Endodermal cell (in vitro differentiated cells): ENCODE measurements around the gene SOCS3. TPM values are rescaled to one million over a fixed set of nuclear protein-coding genes. Genes with fewer than 3 reads are reported as not detected.

ENCODE experiments used
- DNase-seq: peaks from one replicate; pipeline ENCODE4 v3.0.0-alpha.2; 2017
- H3K27ac ChIP-seq: 2 replicates; pipeline ENCODE4 v1.5.1; 2013; ENCODE audit warnings: mild to moderate bottlenecking, low read depth, low read length, moderate library complexity
- H3K27me3 ChIP-seq: 2 replicates; pipeline ENCODE4 v1.6.1; 2013; ENCODE audit warnings: mild to moderate bottlenecking, low read length, moderate library complexity; ENCODE audit not compliant: insufficient read depth, control insufficient read depth, poor library complexity, severe bottlenecking
- H3K36me3 ChIP-seq: 2 replicates; pipeline ENCODE4 v1.7.0; 2013; ENCODE audit warnings: mild to moderate bottlenecking, low read length, moderate library complexity; ENCODE audit not compliant: control insufficient read depth, insufficient read depth
- H3K4me1 ChIP-seq: one replicate; pipeline ENCODE4 v1.7.0; 2013; ENCODE audit warnings: low read length; ENCODE audit not compliant: control insufficient read depth, insufficient read depth
- H3K4me3 ChIP-seq: 2 replicates; pipeline ENCODE4 v1.5.1; 2013; ENCODE audit warnings: mild to moderate bottlenecking, low read length, moderate library complexity
- H3K9ac ChIP-seq: 2 replicates; pipeline ENCODE4 v1.6.1; 2013; ENCODE audit warnings: mild to moderate bottlenecking, low read length, moderate library complexity; ENCODE audit not compliant: poor library complexity, severe bottlenecking; ENCODE audit errors: extremely low read depth
- H3K9me3 ChIP-seq: 2 replicates; pipeline ENCODE4 v1.6.1; 2013; ENCODE audit warnings: mild to moderate bottlenecking, low read length, moderate library complexity; ENCODE audit not compliant: control insufficient read depth
- H3K27ac Mint-ChIP-seq: 2 replicates; pipeline ENCODE4 v1.8.0; 2020; ENCODE audit warnings: mixed read lengths
- H3K27me3 Mint-ChIP-seq: 2 replicates; pipeline ENCODE4 v1.8.0; 2021; ENCODE audit warnings: mild to moderate bottlenecking, mixed read lengths; ENCODE audit not compliant: insufficient read depth
- H3K36me3 Mint-ChIP-seq: 2 replicates; pipeline ENCODE4 v1.8.0; 2020; ENCODE audit warnings: low read depth, mixed read lengths
- H3K4me1 Mint-ChIP-seq: 2 replicates; pipeline ENCODE4 v1.8.0; 2020; ENCODE audit warnings: mixed read lengths
- H3K4me3 Mint-ChIP-seq: 2 replicates; pipeline ENCODE4 v1.8.0; 2020; ENCODE audit warnings: mild to moderate bottlenecking, moderate library complexity, mixed read lengths
- H3K9me3 Mint-ChIP-seq: 2 replicates; pipeline ENCODE4 v1.8.0; 2020; ENCODE audit warnings: mild to moderate bottlenecking, mixed read lengths
- WGBS, 2 experiments: methylation state at CpG; one replicate each; pipeline versions ENCODE4 v1.1.5 to v1.1.7; 2013; ENCODE audit warnings: missing lambda C conversion rate in 2 of 2, mixed read lengths in 1 of 2; ENCODE audit not compliant: insufficient coverage in 1 of 2, insufficient read length in 1 of 2; 5-methylcytosine and 5-hydroxymethylcytosine counted together
- long read RNA-seq, 4 experiments: library from polyadenylated mRNA in 2 of 4; library from RNA in 1 of 4; library from capped mRNA in 1 of 4; stranded (forward) in 3 of 4; unstranded in 1 of 4; transcript quantifications; one replicate each; pipeline ENCODE4 v2.0.0, GENCODE V29; 2020 to 2021; ENCODE audit warnings: inconsistent platforms in 1 of 4
- polyA plus RNA-seq, 2 experiments: library from polyadenylated mRNA; stranded (reverse); fragments of 50-300 nt; gene quantifications; one replicate each; pipeline ENCODE4 v1.2.3, GENCODE V29; 2013
- total RNA-seq, 2 donors: library from RNA; stranded (reverse); fragmentation: NEBNext Ultra II Directional in 1 of 2; extraction: Animal tissue kit (Norgen Biotek cat#: 25700) in 1 of 2; gene quantifications; 2 replicates in 1 of 2; 3 replicates in 1 of 2; pipeline ENCODE4 v1.2.1, GENCODE V29; 2021
- TF ChIP-seq, protein P1 (sequence below): fragments of 200-600 bp; sonication (generic); conservative IDR thresholded peaks from 2 replicates; pipeline ENCODE4 v1.5.0; 2021; ENCODE audit warnings: antibody characterized with exemption, mild to moderate bottlenecking

Gene SOCS3, protein sequence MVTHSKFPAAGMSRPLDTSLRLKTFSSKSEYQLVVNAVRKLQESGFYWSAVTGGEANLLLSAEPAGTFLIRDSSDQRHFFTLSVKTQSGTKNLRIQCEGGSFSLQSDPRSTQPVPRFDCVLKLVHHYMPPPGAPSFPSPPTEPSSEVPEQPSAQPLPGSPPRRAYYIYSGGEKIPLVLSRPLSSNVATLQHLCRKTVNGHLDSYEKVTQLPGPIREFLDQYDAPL
- total RNA-seq, result 10 to 100 TPM; 54.2 to 75.3 TPM
- 15.1 TPM for polyA plus RNA-seq (2013, experiment 1 of 2)
- 19.8 TPM for polyA plus RNA-seq (2013, experiment 2 of 2)
- long read RNA-seq, experiment 1, transcript SOCS3-201 (2 exons, 2,734 nt), result major isoform, 9 of 24 reads
- long read RNA-seq, experiment 1, partial matches to known transcripts, result 0 of 24 reads
- long read RNA-seq, experiment 1, other reads (novel, unspliced or antisense), result 15 of 24 reads
- long read RNA-seq, experiment 2, transcript SOCS3-201 (2 exons, 2,734 nt), result major isoform, 227 of 249 reads
- long read RNA-seq, experiment 2, partial matches to known transcripts, result 0 of 249 reads
- long read RNA-seq, experiment 2, other reads (novel, unspliced or antisense), result 22 of 249 reads
- long read RNA-seq, experiment 3, transcript SOCS3-201 (2 exons, 2,734 nt), result major isoform, 62 of 72 reads
- long read RNA-seq, experiment 3, partial matches to known transcripts, result 0 of 72 reads
- long read RNA-seq, experiment 3, other reads (novel, unspliced or antisense), result 10 of 72 reads
- long read RNA-seq, experiment 4, partial matches to known transcripts, result 0 of 1 reads
- long read RNA-seq, experiment 4, other reads (novel, unspliced or antisense), result 1 of 1 reads

DNA sequence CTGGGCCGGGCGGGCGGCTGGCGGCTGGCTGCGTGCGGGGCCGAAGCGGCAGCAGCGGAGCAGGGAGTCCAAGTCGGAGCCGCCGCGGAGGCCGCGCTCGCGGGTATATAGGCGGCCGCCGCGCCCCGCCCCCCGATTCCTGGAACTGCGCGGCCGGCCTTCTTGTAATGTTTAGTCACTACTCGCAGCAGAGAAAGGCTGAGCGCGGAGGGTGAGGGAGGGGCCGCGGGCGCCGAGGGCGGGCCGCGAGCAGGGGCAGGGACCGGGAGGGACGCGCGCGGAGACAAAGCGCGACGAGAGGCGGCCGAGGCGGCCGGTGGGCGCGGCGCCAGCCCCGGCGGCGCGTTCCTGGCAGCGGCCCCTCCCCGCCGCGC, at the start of gene SOCS3:
SOCS3 (minus strand) TSS at position 81 of the 374 bp plus-strand sequence. CDS start 982 bp downstream, outside the sequence.
- H3K4me3 Mint-ChIP-seq, result peak within 1 kb of the TSS; percentile 83
- peak within 1 kb of the TSS; percentile 93 for H3K27ac Mint-ChIP-seq
- DNase-seq, result peak; percentile 99
- Histone ChIP-seq H3K36me3 (peaks cover 39% of the 10 kb centered on the region), H3K27ac (peak within 1 kb of the TSS; percentile 87), H3K27me3 (no peaks in the 10 kb centered on the region), H3K4me3 (peak within 1 kb of the TSS; percentile 94), H3K4me1 (peaks cover 8% of the 10 kb centered on the region), H3K9me3 (no peaks in the 10 kb centered on the region), H3K9ac (peak within 1 kb of the TSS; percentile 84)
- TF ChIP-seq, protein P1, sequence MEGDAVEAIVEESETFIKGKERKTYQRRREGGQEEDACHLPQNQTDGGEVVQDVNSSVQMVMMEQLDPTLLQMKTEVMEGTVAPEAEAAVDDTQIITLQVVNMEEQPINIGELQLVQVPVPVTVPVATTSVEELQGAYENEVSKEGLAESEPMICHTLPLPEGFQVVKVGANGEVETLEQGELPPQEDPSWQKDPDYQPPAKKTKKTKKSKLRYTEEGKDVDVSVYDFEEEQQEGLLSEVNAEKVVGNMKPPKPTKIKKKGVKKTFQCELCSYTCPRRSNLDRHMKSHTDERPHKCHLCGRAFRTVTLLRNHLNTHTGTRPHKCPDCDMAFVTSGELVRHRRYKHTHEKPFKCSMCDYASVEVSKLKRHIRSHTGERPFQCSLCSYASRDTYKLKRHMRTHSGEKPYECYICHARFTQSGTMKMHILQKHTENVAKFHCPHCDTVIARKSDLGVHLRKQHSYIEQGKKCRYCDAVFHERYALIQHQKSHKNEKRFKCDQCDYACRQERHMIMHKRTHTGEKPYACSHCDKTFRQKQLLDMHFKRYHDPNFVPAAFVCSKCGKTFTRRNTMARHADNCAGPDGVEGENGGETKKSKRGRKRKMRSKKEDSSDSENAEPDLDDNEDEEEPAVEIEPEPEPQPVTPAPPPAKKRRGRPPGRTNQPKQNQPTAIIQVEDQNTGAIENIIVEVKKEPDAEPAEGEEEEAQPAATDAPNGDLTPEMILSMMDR, result no peak
- H3K36me3 Mint-ChIP-seq, result peaks cover 32% of the 10 kb centered on the region
- H3K9me3 Mint-ChIP-seq, result no peaks in the 10 kb centered on the region
- H3K27me3 Mint-ChIP-seq, result peaks cover 8% of the 10 kb centered on the region
- 0 to 1% methylated on average over 28 to 58 of the region's 59 CpGs for WGBS, 2 experiments
- H3K4me1 Mint-ChIP-seq, result peaks cover 59% of the 10 kb centered on the region

DNA sequence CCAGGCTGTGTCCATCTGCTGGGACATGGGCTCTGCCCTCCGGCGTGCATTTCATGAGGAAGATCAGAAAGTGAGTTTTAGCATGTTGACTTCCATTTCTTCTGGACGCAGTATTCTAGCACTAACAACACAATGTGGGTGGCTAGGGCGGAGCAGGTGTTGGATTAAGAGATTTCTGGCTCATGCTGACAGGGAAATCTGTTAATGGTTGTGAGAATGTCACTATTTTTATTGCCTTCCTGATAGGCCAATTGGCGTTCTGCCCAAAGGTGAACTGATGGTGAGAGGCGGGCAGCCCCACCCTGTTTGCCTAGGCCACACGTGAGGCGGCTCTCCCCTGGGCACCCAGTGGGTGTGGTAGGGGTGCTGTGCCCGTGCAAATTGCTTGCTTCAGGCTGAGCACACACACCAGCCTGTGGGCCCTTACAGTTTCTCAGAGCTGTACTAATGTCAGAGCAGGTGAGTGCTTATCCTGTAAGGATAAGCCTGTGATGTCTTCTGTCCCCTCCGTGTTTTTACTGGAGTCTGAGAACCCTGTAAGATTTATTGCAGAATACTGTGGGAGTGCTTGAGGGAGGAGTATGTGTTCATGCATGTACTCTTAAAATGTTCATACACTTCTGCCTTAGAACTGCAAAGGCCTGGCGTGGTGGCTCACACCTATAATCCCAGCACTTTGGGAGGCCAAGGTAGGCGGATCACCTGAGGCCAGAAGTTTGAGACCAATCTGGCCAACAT, 49.5 kb upstream of the SOCS3 start:
- TF ChIP-seq, protein P1, result no peak
- WGBS, 2 experiments, result 91 to 94% methylated on average over 7 to 12 of the region's 12 CpGs
- Histone ChIP-seq H3K4me1 (peaks cover 6% of the 10 kb centered on the region), H3K9ac (no peak overlapping the region), H3K27me3 (no peaks in the 10 kb centered on the region), H3K27ac (no peak overlapping the region), H3K36me3 (peaks cover 64% of the 10 kb centered on the region), H3K4me3 (no peak overlapping the region), H3K9me3 (no peaks in the 10 kb centered on the region)
- no peak for DNase-seq
- H3K27ac Mint-ChIP-seq, result no peak overlapping the region
- H3K36me3 Mint-ChIP-seq, result peaks cover 42% of the 10 kb centered on the region
- H3K27me3 Mint-ChIP-seq, result no peaks in the 10 kb centered on the region
- H3K9me3 Mint-ChIP-seq, result no peaks in the 10 kb centered on the region
- H3K4me3 Mint-ChIP-seq, result no peak overlapping the region
- H3K4me1 Mint-ChIP-seq, result peaks cover 19% of the 10 kb centered on the region

DNA sequence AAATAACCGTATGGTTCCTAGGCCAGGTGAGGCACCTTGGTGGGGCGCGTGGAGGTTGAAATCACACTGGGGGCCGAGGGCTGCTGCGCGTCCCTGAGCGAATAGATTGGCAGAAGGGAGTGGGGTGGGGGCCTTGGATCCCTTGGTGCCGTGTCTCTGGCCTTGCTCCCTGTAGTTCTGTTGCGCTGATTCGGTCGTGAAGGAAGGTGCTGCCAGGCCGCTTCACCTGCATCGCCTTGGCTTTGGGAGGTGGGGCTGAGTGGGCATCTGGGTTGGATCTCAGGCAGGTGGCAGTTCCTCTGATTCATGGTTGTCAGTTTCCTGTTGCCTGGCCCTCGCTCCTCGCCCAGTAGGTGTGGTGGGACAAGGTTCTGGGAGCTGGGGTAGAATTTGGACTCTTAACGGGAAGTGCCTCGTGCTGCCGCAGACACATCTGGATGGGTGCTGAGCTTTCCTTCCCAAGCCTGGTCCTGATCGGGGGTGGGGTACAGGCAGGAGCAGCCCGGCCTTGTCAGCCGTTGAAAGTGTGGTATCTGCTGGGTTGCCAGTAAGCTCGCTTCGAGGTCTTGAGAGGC, 48.7 kb upstream of the SOCS3 start:
- no peak overlapping the region for H3K9ac ChIP-seq
- DNase-seq, result no peak
- no peaks in the 10 kb centered on the region for H3K27me3 Mint-ChIP-seq

More for the DNA sequence above, 48.7 kb upstream of the SOCS3 start:
- TF ChIP-seq, protein P1, result no peak
- Mint-ChIP-seq H3K36me3 (peaks cover 44% of the 10 kb centered on the region), H3K27ac (peak overlapping the region; percentile 80), H3K4me3 (no peak overlapping the region), H3K9me3 (no peaks in the 10 kb centered on the region), H3K4me1 (peaks cover 19% of the 10 kb centered on the region)
- Histone ChIP-seq H3K36me3 (peaks cover 64% of the 10 kb centered on the region), H3K27me3 (no peaks in the 10 kb centered on the region), H3K27ac (peak overlapping the region; percentile 11), H3K4me3 (no peak overlapping the region), H3K4me1 (peaks cover 6% of the 10 kb centered on the region), H3K9me3 (no peaks in the 10 kb centered on the region)
- 93 to 98% methylated on average over 19 to 23 of the region's 23 CpGs for WGBS, 2 experiments
